Endothelial cell of umbilical vein (primary cell): ENCODE measurements around the gene PKD2.

ENCODE experiments used
- FOS ChIP-seq: IDR thresholded peaks from 2 replicates; pipeline ENCODE4 v1.6.1; 2011; ENCODE audit warnings: mild to moderate bottlenecking, low read length, moderate library complexity, borderline replicate concordance; ENCODE audit not compliant: insufficient read depth
- TF ChIP-seq, protein P1 (sequence below), 2 donors: IDR thresholded peaks; 1 replicate in 1 of 2; 2 replicates in 1 of 2; pipeline ENCODE4 v1.5.1; 2011; ENCODE audit warnings: low read length in 2 of 2, mild to moderate bottlenecking in 2 of 2, moderate library complexity in 2 of 2, control low read depth in 1 of 2, inconsistent platforms in 1 of 2, low read depth in 1 of 2; ENCODE audit not compliant: insufficient read depth in 1 of 2; ENCODE audit errors: extremely low read depth in 1 of 2

GRCh38 chr4:87983996-87984395, 23.4 kb upstream of the PKD2 start:
- TF ChIP-seq, protein P1, sequence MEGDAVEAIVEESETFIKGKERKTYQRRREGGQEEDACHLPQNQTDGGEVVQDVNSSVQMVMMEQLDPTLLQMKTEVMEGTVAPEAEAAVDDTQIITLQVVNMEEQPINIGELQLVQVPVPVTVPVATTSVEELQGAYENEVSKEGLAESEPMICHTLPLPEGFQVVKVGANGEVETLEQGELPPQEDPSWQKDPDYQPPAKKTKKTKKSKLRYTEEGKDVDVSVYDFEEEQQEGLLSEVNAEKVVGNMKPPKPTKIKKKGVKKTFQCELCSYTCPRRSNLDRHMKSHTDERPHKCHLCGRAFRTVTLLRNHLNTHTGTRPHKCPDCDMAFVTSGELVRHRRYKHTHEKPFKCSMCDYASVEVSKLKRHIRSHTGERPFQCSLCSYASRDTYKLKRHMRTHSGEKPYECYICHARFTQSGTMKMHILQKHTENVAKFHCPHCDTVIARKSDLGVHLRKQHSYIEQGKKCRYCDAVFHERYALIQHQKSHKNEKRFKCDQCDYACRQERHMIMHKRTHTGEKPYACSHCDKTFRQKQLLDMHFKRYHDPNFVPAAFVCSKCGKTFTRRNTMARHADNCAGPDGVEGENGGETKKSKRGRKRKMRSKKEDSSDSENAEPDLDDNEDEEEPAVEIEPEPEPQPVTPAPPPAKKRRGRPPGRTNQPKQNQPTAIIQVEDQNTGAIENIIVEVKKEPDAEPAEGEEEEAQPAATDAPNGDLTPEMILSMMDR (IDR thresholded peaks at IDR 0.05; ENCODE audit: extremely low read depth in 1 of 2, insufficient read depth in 1 of 2, low read depth in 1 of 2, low read length in 2 of 2): no peak
- no peak for TF ChIP-seq FOS
